HG02943 (cell line): Measurements from ENCODE around the gene REEP1.

Experiments used
- ATAC-seq: cut with Tn5 transposase; IDR thresholded peaks from one replicate; pipeline ENCODE4 v1.9.1; 2021; ENCODE audit warnings: mild to moderate bottlenecking, low read depth, moderate library complexity; ENCODE audit not compliant: unreplicated experiment

The REEP1 gene

GRCh38 chr2:86285571-86285970 is 51.9 kb downstream of the REEP1 start:
- ATAC-seq, result no peak

- ATAC-seq, result no peak
These were observed 52.4 kb downstream of the REEP1 start for GRCh38 chr2:86284987-86285386.

GRCh38 chr2:86284401-86284841 is 53.0 kb downstream of the REEP1 start:
- ATAC-seq, result no peak

GRCh38 chr2:86283411-86284030 is 53.9 kb downstream of the REEP1 start:
- ATAC-seq, result no peak

- ATAC-seq, result no peak
These were observed 56.2 kb downstream of the REEP1 start for GRCh38 chr2:86281066-86281700.

GRCh38 chr2:86280191-86280667 is 57.2 kb downstream of the REEP1 start:
- ATAC-seq, result no peak

GRCh38 chr2:86275962-86276361 is 61.5 kb downstream of the REEP1 start:
- no peak for ATAC-seq

GRCh38 chr2:86275384-86275799 is 62.0 kb downstream of the REEP1 start:
- no peak for ATAC-seq

- no peak for ATAC-seq
These were observed 62.5 kb downstream of the REEP1 start for GRCh38 chr2:86274918-86275275.

GRCh38 chr2:86274265-86274917 is 63.0 kb downstream of the REEP1 start:
- no peak for ATAC-seq

GRCh38 chr2:86272111-86272510 is 65.3 kb downstream of the REEP1 start:
- no peak for ATAC-seq

- no peak for ATAC-seq
These were observed 66.2 kb downstream of the REEP1 start for GRCh38 chr2:86271248-86271647.

GRCh38 chr2:86263956-86264355 is 73.5 kb downstream of the REEP1 start:
- ATAC-seq, result no peak

GRCh38 chr2:86260978-86261377 is 76.4 kb downstream of the REEP1 start:
- ATAC-seq, result no peak

GRCh38 chr2:86258106-86258505 is 79.3 kb downstream of the REEP1 start:
- ATAC-seq, result no peak

- ATAC-seq, result no peak
These were observed 80.4 kb downstream of the REEP1 start for GRCh38 chr2:86256982-86257381.

GRCh38 chr2:86256300-86256699 is 81.1 kb downstream of the REEP1 start:
- no peak for ATAC-seq

GRCh38 chr2:86254576-86255538 is 82.6 kb downstream of the REEP1 start:
- no peak for ATAC-seq

GRCh38 chr2:86253424-86253823 is 84.0 kb downstream of the REEP1 start:
- ATAC-seq, result no peak

GRCh38 chr2:86251840-86252266 is 85.6 kb downstream of the REEP1 start:
- ATAC-seq, result no peak
